ENCODE measurements around the gene CCNJL. TPM values are rescaled to one million over a fixed set of nuclear protein-coding genes. Genes with fewer than 3 reads are reported as not detected.

The CCNJL gene
- total RNA-seq, 2 donors from 2014 or later: 0.26 to 0.66 TPM

GRCh38 chr5:160270704-160271103, 41.7 kb downstream of the CCNJL start:
- Histone ChIP-seq H3K9me3 (no peaks in the 10 kb centered on the region), H3K27ac (no peak overlapping the region), H3K4me3 (no peak overlapping the region), H3K27me3 (no peaks in the 10 kb centered on the region), H3K36me3 (replicated peaks in 1 of 2; ENCODE audit: insufficient read depth in 1 of 2, low read depth in 2 of 2) (no peaks in the 10 kb centered on the region), H3K4me1 (peaks cover 5% of the 10 kb centered on the region)
- no peak for TF ChIP-seq CTCF (IDR thresholded peaks at IDR 0.05)
- no peak for TF ChIP-seq POLR2A (IDR thresholded peaks at IDR 0.05)
- DNase-seq (no peak), ATAC-seq (no peak)
- intact Hi-C loops (cut with DNase I): no loop called here
- WGBS, 2 donors: 38 to 59% methylated on average over 4 of the region's 4 CpGs

GRCh38 chr5:160269017-160269416, 43.3 kb downstream of the CCNJL start:
- ATAC-seq: peak; percentile 81
- Histone ChIP-seq H3K27ac (peak overlapping the region in 3 of 4 donors; percentile 3 to 29 (median 21)), H3K4me3 (no peak overlapping the region), H3K36me3 (replicated peaks in 1 of 2; ENCODE audit: insufficient read depth in 1 of 2, low read depth in 2 of 2) (no peaks in the 10 kb centered on the region), H3K27me3 (no peaks in the 10 kb centered on the region), H3K9me3 (no peaks in the 10 kb centered on the region), H3K4me1 (peaks cover 5% of the 10 kb centered on the region)
- TF ChIP-seq CTCF (IDR thresholded peaks at IDR 0.05): no peak
- no peak for TF ChIP-seq POLR2A (IDR thresholded peaks at IDR 0.05)
- peak; percentile 63 to 83 (median 74) for DNase-seq
- intact Hi-C loops (cut with DNase I): no loop called here
- 43 to 71% methylated on average over 10 of the region's 10 CpGs for WGBS, 2 donors

- intact Hi-C loops (cut with DNase I): no loop called here
- Histone ChIP-seq H3K4me1 (peaks cover 5% of the 10 kb centered on the region), H3K27ac (no peak overlapping the region), H3K4me3 (no peak overlapping the region), H3K36me3 (replicated peaks in 1 of 2; ENCODE audit: insufficient read depth in 1 of 2, low read depth in 2 of 2) (no peaks in the 10 kb centered on the region), H3K9me3 (no peaks in the 10 kb centered on the region), H3K27me3 (no peaks in the 10 kb centered on the region)
- ATAC-seq (no peak), DNase-seq (no peak)
- TF ChIP-seq POLR2A (IDR thresholded peaks at IDR 0.05) (no peak), CTCF (IDR thresholded peaks at IDR 0.05) (no peak)
- 91 to 92% methylated on average over 4 to 5 of the region's 5 CpGs for WGBS, 2 donors
These were observed 44.2 kb downstream of the CCNJL start for GRCh38 chr5:160268121-160268520.

- intact Hi-C loops (cut with DNase I): no loop called here
- Histone ChIP-seq H3K4me1 (peaks cover 5% of the 10 kb centered on the region), H3K27ac (no peak overlapping the region), H3K27me3 (no peaks in the 10 kb centered on the region), H3K4me3 (no peak overlapping the region), H3K9me3 (no peaks in the 10 kb centered on the region), H3K36me3 (replicated peaks in 1 of 2; ENCODE audit: insufficient read depth in 1 of 2, low read depth in 2 of 2) (no peaks in the 10 kb centered on the region)
- no peak for ATAC-seq
- WGBS, 2 donors: 48 to 57% methylated on average over 6 to 9 of the region's 9 CpGs
- TF ChIP-seq CTCF (IDR thresholded peaks at IDR 0.05): no peak
- no peak for TF ChIP-seq POLR2A (IDR thresholded peaks at IDR 0.05)
- no peak for DNase-seq
These were observed 45.5 kb downstream of the CCNJL start for GRCh38 chr5:160266752-160267345.

- ATAC-seq: no peak
- Histone ChIP-seq H3K27ac (no peak overlapping the region), H3K9me3 (no peaks in the 10 kb centered on the region), H3K4me1 (peaks cover 5% of the 10 kb centered on the region), H3K4me3 (no peak overlapping the region), H3K36me3 (replicated peaks in 1 of 2; ENCODE audit: insufficient read depth in 1 of 2, low read depth in 2 of 2) (no peaks in the 10 kb centered on the region), H3K27me3 (no peaks in the 10 kb centered on the region)
- WGBS, 2 donors: 83 to 93% methylated on average over 2 to 5 of the region's 5 CpGs
- no peak for TF ChIP-seq POLR2A (IDR thresholded peaks at IDR 0.05)
- TF ChIP-seq CTCF (IDR thresholded peaks at IDR 0.05): no peak
- DNase-seq: no peak
- intact Hi-C loops (cut with DNase I): no loop called here
These were observed 46.3 kb downstream of the CCNJL start for GRCh38 chr5:160266044-160266443.

Data from body of pancreas (tissue), 4 donors.